Glutamatergic neuron (in vitro differentiated cells): ENCODE results near the gene SNX5. TPM values are rescaled to one million over a fixed set of nuclear protein-coding genes. Genes with fewer than 3 reads are reported as not detected.
A peak's percentile ranks its signal among the peaks of the same experiment; 100 is the strongest.

Experiments used
- DNase-seq: peaks from one replicate; pipeline ENCODE4 v3.0.0; 2022
- H3K27ac Mint-ChIP-seq: one replicate; pipeline ENCODE4 v1.8.0; 2020; ENCODE audit warnings: mild to moderate bottlenecking, mixed read lengths, inconsistent platforms; ENCODE audit not compliant: unreplicated experiment
- H3K27me3 Mint-ChIP-seq: one replicate; pipeline ENCODE4 v1.8.0; 2020; ENCODE audit warnings: mild to moderate bottlenecking, moderate library complexity, mixed read lengths, inconsistent platforms; ENCODE audit not compliant: unreplicated experiment
- H3K36me3 Mint-ChIP-seq: one replicate; pipeline ENCODE4 v1.8.0; 2020; ENCODE audit warnings: mild to moderate bottlenecking, mixed read lengths, inconsistent platforms; ENCODE audit not compliant: unreplicated experiment
- H3K4me1 Mint-ChIP-seq: one replicate; pipeline ENCODE4 v1.8.0; 2020; ENCODE audit warnings: mild to moderate bottlenecking, low read depth, mixed read lengths, inconsistent platforms; ENCODE audit not compliant: unreplicated experiment
- H3K4me3 Mint-ChIP-seq: one replicate; pipeline ENCODE4 v1.8.0; 2020; ENCODE audit warnings: mild to moderate bottlenecking, mixed read lengths, inconsistent platforms; ENCODE audit not compliant: unreplicated experiment
- H3K9me3 Mint-ChIP-seq: one replicate; pipeline ENCODE4 v1.8.0; 2020; ENCODE audit warnings: mild to moderate bottlenecking, moderate library complexity, mixed read lengths, inconsistent platforms; ENCODE audit not compliant: unreplicated experiment
- long read RNA-seq: library from polyadenylated mRNA; unstranded; transcript quantifications from one replicate; pipeline ENCODE4 v2.0.0, GENCODE V29; 2020; ENCODE audit not compliant: unreplicated experiment
- total RNA-seq: library from RNA; stranded (reverse); fragmentation: NEBNext Ultra II Directional; extraction: Animal tissue kit (Norgen Biotek cat#: 25700); gene quantifications from one replicate; pipeline ENCODE4 v1.2.1, GENCODE V29; 2021; ENCODE audit not compliant: unreplicated experiment
- TF ChIP-seq, protein P1 (sequence below): fragments of 200-600 bp; sonication (generic); IDR thresholded peaks from one replicate; pipeline ENCODE4 v1.5.0; 2021; ENCODE audit not compliant: partially characterized antibody, unreplicated experiment

Gene SNX5
- 43.2 TPM for total RNA-seq
- long read RNA-seq, transcript SNX5-202 (14 exons, 2,288 nt): major isoform, 6 of 13 reads
- long read RNA-seq, partial matches to known transcripts: 2 of 13 reads
- long read RNA-seq, other reads (novel, unspliced or antisense): 1 of 13 reads

DNA sequence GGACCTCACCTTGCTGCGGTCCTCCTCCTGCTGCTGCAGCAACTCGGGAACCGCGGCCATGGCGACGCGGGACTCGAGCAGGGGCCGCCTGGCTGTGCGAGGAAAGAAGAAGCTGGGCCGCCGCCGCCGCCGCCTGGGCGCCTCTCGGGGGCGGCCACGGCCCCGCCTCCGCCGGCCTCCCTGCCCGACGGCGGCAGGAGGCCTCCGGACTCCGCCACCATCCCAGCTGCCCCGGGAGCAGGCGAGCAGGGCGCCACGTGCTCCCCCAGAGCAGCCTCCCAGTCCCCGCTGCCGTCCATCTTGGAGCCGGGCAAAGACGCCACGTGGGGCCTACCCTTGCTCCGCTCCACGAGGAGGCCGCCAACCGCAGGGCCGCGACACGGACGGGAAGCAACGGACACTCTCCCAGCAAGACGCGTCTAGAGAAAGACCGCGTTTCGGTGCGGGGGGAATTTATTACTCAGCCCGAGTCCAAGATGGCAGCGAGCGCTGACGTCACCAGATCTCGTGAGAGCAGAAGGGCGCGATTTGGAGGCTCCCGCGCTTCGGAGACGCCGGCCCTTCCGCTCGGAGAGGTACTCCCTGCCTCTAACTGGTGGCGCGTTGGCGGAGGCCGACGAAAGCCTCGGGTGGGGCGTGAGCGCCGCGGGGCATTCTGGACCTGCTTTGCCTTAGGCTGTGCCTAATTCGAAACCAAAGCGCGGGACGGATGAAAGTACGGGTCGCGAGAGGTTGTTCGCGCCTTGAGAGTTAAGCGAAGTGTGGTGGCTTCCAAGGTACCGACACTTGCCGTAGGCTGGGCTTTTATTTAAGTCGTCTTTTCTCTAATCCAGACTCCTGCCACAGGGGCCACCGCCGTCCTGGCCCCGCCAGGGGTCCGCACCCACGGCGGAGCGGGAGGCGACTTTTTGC, at the start of gene SNX5, which contains the start of gene MGME1:
SNX5 (minus strand) TSS at position 429 of the 912 bp plus-strand sequence; CDS start at position 60, 369 bp downstream.
MGME1 (plus strand) TSS at position 653 of the 912 bp plus-strand sequence. CDS start 842 bp downstream, outside the sequence.
- peak; percentile 100 for DNase-seq
- peaks cover 33% of the 10 kb centered on the region for H3K4me1 Mint-ChIP-seq
- peak within 1 kb of the TSS; percentile 96 for H3K27ac Mint-ChIP-seq
- TF ChIP-seq, protein P1, sequence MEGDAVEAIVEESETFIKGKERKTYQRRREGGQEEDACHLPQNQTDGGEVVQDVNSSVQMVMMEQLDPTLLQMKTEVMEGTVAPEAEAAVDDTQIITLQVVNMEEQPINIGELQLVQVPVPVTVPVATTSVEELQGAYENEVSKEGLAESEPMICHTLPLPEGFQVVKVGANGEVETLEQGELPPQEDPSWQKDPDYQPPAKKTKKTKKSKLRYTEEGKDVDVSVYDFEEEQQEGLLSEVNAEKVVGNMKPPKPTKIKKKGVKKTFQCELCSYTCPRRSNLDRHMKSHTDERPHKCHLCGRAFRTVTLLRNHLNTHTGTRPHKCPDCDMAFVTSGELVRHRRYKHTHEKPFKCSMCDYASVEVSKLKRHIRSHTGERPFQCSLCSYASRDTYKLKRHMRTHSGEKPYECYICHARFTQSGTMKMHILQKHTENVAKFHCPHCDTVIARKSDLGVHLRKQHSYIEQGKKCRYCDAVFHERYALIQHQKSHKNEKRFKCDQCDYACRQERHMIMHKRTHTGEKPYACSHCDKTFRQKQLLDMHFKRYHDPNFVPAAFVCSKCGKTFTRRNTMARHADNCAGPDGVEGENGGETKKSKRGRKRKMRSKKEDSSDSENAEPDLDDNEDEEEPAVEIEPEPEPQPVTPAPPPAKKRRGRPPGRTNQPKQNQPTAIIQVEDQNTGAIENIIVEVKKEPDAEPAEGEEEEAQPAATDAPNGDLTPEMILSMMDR: no peak
- peaks cover 12% of the 10 kb centered on the region for H3K9me3 Mint-ChIP-seq
- H3K27me3 Mint-ChIP-seq: peaks cover 12% of the 10 kb centered on the region
- peak within 1 kb of the TSS; percentile 90 for H3K4me3 Mint-ChIP-seq
- H3K36me3 Mint-ChIP-seq: no peaks in the 10 kb centered on the region

DNA sequence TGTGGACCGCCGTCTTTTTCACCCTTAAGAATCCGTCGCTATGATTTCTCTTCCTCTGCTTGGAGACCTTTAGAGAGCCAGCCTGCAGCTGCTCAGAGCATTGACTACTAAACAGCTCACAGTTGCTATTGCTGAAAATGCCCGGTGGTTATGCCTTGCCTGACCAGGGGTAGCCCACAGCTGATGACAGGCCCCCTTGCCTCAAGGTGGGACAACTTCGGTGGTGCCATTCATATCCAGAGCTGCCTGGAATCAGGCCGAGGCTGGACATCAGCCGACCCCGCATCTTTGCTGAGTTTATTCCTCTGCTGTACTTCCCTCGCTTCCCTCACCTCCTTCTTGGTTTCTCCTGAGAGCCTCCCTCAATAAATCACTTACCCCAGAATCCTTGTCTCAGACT, 49.5 kb upstream of the SNX5 start:
- peaks cover 4% of the 10 kb centered on the region for H3K27me3 Mint-ChIP-seq
- no peak for DNase-seq
- no peaks in the 10 kb centered on the region for H3K9me3 Mint-ChIP-seq
- H3K27ac Mint-ChIP-seq: no peak overlapping the region
- H3K4me3 Mint-ChIP-seq: no peak overlapping the region
- no peaks in the 10 kb centered on the region for H3K36me3 Mint-ChIP-seq
- TF ChIP-seq, protein P1: no peak
- H3K4me1 Mint-ChIP-seq: no peaks in the 10 kb centered on the region

DNA sequence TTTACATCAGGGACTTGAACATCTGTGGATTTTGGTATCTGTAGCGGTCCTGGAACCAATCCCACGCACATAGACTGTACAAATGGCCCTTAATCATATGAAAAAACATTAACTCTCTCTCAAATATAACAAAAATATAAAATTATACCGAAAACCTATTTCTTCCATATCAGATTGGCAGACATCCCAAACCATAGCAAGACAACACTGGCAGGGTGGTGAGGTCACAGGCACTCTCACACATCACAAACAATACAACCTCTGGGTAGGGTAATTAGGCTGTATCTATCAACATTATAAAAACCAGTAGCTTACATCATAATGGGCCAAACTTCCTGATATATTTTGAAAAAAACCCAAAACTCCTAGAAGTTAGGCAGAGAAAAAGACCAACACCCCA, 48.2 kb upstream of the SNX5 start:
- H3K4me1 Mint-ChIP-seq: no peaks in the 10 kb centered on the region
- H3K27me3 Mint-ChIP-seq: peaks cover 7% of the 10 kb centered on the region
- no peak overlapping the region for H3K4me3 Mint-ChIP-seq
- TF ChIP-seq, protein P1: no peak
- peaks cover 3% of the 10 kb centered on the region for H3K36me3 Mint-ChIP-seq
- no peak for DNase-seq
- no peak overlapping the region for H3K27ac Mint-ChIP-seq
- no peaks in the 10 kb centered on the region for H3K9me3 Mint-ChIP-seq

DNA sequence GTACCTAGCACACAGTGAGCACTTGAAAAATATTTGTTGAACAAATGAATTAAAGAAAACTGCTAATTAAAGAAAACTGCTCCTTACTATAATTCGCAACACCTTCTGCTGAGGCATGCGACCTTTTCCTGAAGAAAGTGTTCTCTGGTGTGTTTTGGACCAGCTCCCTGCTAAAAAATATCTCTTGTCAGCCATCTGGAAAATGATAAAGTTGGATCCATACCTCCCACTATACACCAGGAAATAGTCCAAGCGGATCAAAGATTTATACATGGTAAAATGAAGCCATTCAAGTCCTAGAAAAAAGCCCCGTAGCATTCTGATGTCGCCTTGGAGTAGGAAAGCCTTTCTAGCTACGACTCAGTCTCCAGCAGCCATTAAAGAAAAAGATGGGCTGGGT, 45.8 kb upstream of the SNX5 start:
- no peaks in the 10 kb centered on the region for H3K4me1 Mint-ChIP-seq
- DNase-seq: no peak
- H3K9me3 Mint-ChIP-seq: peaks cover 4% of the 10 kb centered on the region
- TF ChIP-seq, protein P1: no peak
- no peak overlapping the region for H3K4me3 Mint-ChIP-seq
- peaks cover 13% of the 10 kb centered on the region for H3K36me3 Mint-ChIP-seq
- peaks cover 7% of the 10 kb centered on the region for H3K27me3 Mint-ChIP-seq
- H3K27ac Mint-ChIP-seq: no peak overlapping the region

DNA sequence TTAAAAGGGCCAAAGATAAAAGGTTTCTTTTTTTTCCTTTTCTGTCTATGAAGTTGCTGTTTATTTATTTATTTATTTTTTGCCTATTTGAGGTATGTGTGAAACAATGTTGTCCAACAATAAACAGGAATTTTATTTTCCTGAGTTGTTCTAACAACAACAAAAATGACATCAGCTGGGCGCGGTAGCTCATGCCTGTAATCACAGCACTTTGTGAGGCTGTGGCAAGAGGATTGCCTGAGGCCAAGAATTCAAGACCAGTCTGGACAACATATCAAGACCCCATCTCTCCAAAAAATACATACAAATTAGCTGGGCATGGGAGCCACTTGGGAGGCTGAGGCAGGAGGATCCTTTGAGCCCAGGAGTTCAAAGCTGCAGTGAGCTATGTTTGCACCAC, 44.3 kb upstream of the SNX5 start:
- no peak overlapping the region for H3K27ac Mint-ChIP-seq
- peaks cover 2% of the 10 kb centered on the region for H3K4me1 Mint-ChIP-seq
- peaks cover 4% of the 10 kb centered on the region for H3K27me3 Mint-ChIP-seq
- H3K36me3 Mint-ChIP-seq: peaks cover 13% of the 10 kb centered on the region
- peaks cover 4% of the 10 kb centered on the region for H3K9me3 Mint-ChIP-seq
- TF ChIP-seq, protein P1: no peak
- no peak overlapping the region for H3K4me3 Mint-ChIP-seq
- no peak for DNase-seq
